Measurements from ENCODE around the gene HAVCR1. TPM values are rescaled to one million over a fixed set of nuclear protein-coding genes. Genes with fewer than 3 reads are reported as not detected.

HAVCR1 gene
- polyA plus RNA-seq, 2 of the 4 experiments (the other 2 are of a cell fraction), result 94.7 to 103 TPM

GRCh38 chr5:157080286-157080685, 21.4 kb upstream of the HAVCR1 start:
- Histone ChIP-seq H3K4me1 (peaks cover 12% of the 10 kb centered on the region), H3K4me3 (no peak overlapping the region), H3K4me2 (no peak overlapping the region), H3K9me3 (no peaks in the 10 kb centered on the region), H3K27ac (0 out of 6 replicates have a peak overlapping the region, but pooled peaks of 1 of the 2 experiments have one; percentile 53)
- CTCF ChIA-PET, result no interaction called here
- no peak for DNase-seq (ENCODE audit: low read depth in 1 of 2, low spot score in 1 of 2)
- POLR2A ChIA-PET, result no interaction called here
- no peak for TF ChIP-seq RNF2 (IDR thresholded peaks at IDR 0.05; ENCODE audit: borderline replicate concordance, low read depth)
- TF ChIP-seq CBX8 (IDR thresholded peaks at IDR 0.05), result no peak
- TF ChIP-seq HOXB13 (CRISPR knock-in tag; IDR thresholded peaks at IDR 0.05; ENCODE audit: low read depth), result no peak
- no peak for TF ChIP-seq PBX3 (IDR thresholded peaks at IDR 0.05)
- TF ChIP-seq NPAS2 (CRISPR knock-in tag; IDR thresholded peaks at IDR 0.05; ENCODE audit: borderline replicate concordance), result no peak
- TF ChIP-seq CHD4 (IDR thresholded peaks at IDR 0.05; ENCODE audit: borderline replicate concordance), result no peak
- no peak for TF ChIP-seq HMGXB4 (CRISPR knock-in tag; IDR thresholded peaks at IDR 0.05; ENCODE audit: borderline replicate concordance)
- TF ChIP-seq ZC3H11A (IDR thresholded peaks at IDR 0.05), result no peak
- no peak for TF ChIP-seq ATOH8 (CRISPR knock-in tag; IDR thresholded peaks at IDR 0.05; ENCODE audit: low read depth)
- TF ChIP-seq NFE2L2 (conservative IDR thresholded peaks at IDR 0.05; ENCODE audit: low read length), result no peak
- TF ChIP-seq USF2 (IDR thresholded peaks at IDR 0.05), result no peak
- TF ChIP-seq CBX2 (IDR thresholded peaks at IDR 0.05; ENCODE audit: borderline replicate concordance, low read depth), result no peak
- no peak for TF ChIP-seq MAZ (IDR thresholded peaks at IDR 0.05; ENCODE audit: borderline replicate concordance, low read depth, low read length)
- no peak for TF ChIP-seq MAX (IDR thresholded peaks at IDR 0.05)
- TF ChIP-seq RFX5 (IDR thresholded peaks at IDR 0.05), result no peak
- no peak for TF ChIP-seq TP53 (CRISPR knock-in tag; IDR thresholded peaks at IDR 0.05)
- FAIRE-seq, result no peak
- ATAC-seq, result peak in 1 of 2 experiments; percentile 36; a peak in 4 of 6 replicates
- WGBS (ENCODE audit: missing lambda C conversion rate), result 65% methylated on average over 2 of the region's 2 CpGs

- peak; percentile 74 to 77; a peak in 5 of 6 replicates for ATAC-seq
- ChIA-PET POLR2A (no interaction called here), CTCF (interaction anchor here (1.0 to 1.2 kb wide), 2 partner anchors 18 to 55 kb away, joined by 3 read pairs; no protein-coding TSS in a partner anchor)
- 12% methylated on average over 4 of the region's 4 CpGs for WGBS (ENCODE audit: missing lambda C conversion rate)
- FAIRE-seq, result no peak
- Histone ChIP-seq H3K4me3 (no peak overlapping the region), H3K27ac (peak overlapping the region in 1 of 2 experiments; percentile 65; a peak in 3 of 6 replicates), H3K4me2 (peak overlapping the region; percentile 22), H3K9me3 (no peaks in the 10 kb centered on the region), H3K4me1 (peaks cover 29% of the 10 kb centered on the region)
- peak in 1 of 2 experiments; percentile 30 for DNase-seq (ENCODE audit: low read depth in 1 of 2, low spot score in 1 of 2)
- TF ChIP-seq JUNB (IDR thresholded peaks at IDR 0.05) (peak; percentile 48; the same call in 1 of the 2 replicates), REST (IDR thresholded peaks at IDR 0.05) (no peak), ZFP36 (IDR thresholded peaks at IDR 0.05; ENCODE audit: borderline replicate concordance, partially characterized antibody) (no peak), POLR2AphosphoS2 (conservative IDR thresholded peaks at IDR 0.05; ENCODE audit: low read length) (no peak), MAZ (IDR thresholded peaks at IDR 0.05; ENCODE audit: borderline replicate concordance, low read depth, low read length) (no peak), ZNF302 (CRISPR knock-in tag; IDR thresholded peaks at IDR 0.05) (no peak), ELK1 (IDR thresholded peaks at IDR 0.05; ENCODE audit: low read depth, low read length) (no peak), PHF8 (IDR thresholded peaks at IDR 0.05; ENCODE audit: borderline replicate concordance, low read depth) (no peak), ZSCAN20 (CRISPR knock-in tag; IDR thresholded peaks at IDR 0.05) (no peak), MAFK (IDR thresholded peaks at IDR 0.05; ENCODE audit: partially characterized antibody) (peak; percentile 80), KDM5A (IDR thresholded peaks at IDR 0.05) (no peak), HOXB5 (CRISPR knock-in tag; IDR thresholded peaks at IDR 0.05) (no peak), TP53 (CRISPR knock-in tag; IDR thresholded peaks at IDR 0.05) (no peak), RAD21 (conservative IDR thresholded peaks at IDR 0.05 in 1 of 2, IDR thresholded peaks at IDR 0.05 in 1 of 2) (no peak)
Measured at GRCh38 chr5:157076558-157076957, 17.6 kb upstream of the HAVCR1 start.
